Heart left ventricle (tissue), 13 donors: ENCODE results near the gene PLEKHA7.

Experiments
- CTCF ChIP-seq, 12 donors: fragments of 200-600 bp; sonication (generic) in 4 of 12; IDR thresholded peaks; one replicate each; pipeline versions ENCODE4 v1.5.0 to v1.8.0; 2018 to 2022; ENCODE audit warnings: antibody characterized with exemption in 12 of 12, mild to moderate bottlenecking in 5 of 12
- POLR2A ChIP-seq, 2 donors: fragments of 450-650 bp; IDR thresholded peaks; one replicate each; pipeline ENCODE4 v1.6.1; 2017; ENCODE audit warnings: antibody characterized with exemption in 2 of 2, mild to moderate bottlenecking in 2 of 2, moderate library complexity in 2 of 2
- donor health status: ischemic (EF 13 %, LVEDD 7.1; RV severe dilation, severe dysfunction).
- donor health status: DM: no; HTN: yes; CAD: no.
- donor health status: DM: no; HTN: no; CAD: no.
- donor health status: ischemic (EF 25% LVEDD 6.9; RV normal size, moderate dysfunction).
- donor health status: ischemic (EF 25% LVEDD 5.7; RV mildly dilated, moderate dysfunction).
- donor health status: ischemic (EF 35%, LVEDD 5.7; RV mildly dilated, moderate dysfunction).
- donor health status: nonischemic (EF 11% LVEDD 7.7; RV severe dilation, severe dysfunction).
- donor health status: DM: yes; HTN: yes; CAD: no.
- donor health status: PGD.
- donor health status: ischemic (EF 29% LVEDD 5.4; RV normal size, mild dysfunction).
- donor health status: nonischemic (EF 23%, LVEDD 6.1; RV moderate dilation, normal function).

GRCh38 chr11:16771350-16772140 lies 242.7 kb downstream of the PLEKHA7 start:
- no peak for TF ChIP-seq CTCF (IDR thresholded peaks at IDR 0.05)
- no peak for TF ChIP-seq POLR2A (IDR thresholded peaks at IDR 0.05)
